HepG2 (cell line): ENCODE data around the gene STOM. TPM values are rescaled to one million over a fixed set of nuclear protein-coding genes. Genes with fewer than 3 reads are reported as not detected.

Experiments
- ATF7 ChIP-seq, 2 experiments: fragments of 450-650 bp in 1 of 2; sonication (generic) in 1 of 2; formaldehyde crosslinking in 1 of 2; IDR thresholded peaks; 2 replicates each; pipeline versions ENCODE4 v1.4.0 to v1.6.1; 2016 to 2020; ENCODE audit warnings: antibody characterized with exemption in 1 of 2, mild to moderate bottlenecking in 1 of 2, missing genetic modification reagents in 1 of 2
- CBFB ChIP-seq: sonication (generic); formaldehyde crosslinking; IDR thresholded peaks from 2 replicates; pipeline ENCODE4 v1.4.0; 2020; ENCODE audit warnings: missing genetic modification reagents
- CCAR2 ChIP-seq: fragments of 200-400 bp; formaldehyde crosslinking; optimal IDR thresholded peaks from 2 replicates; pipeline ENCODE3; 2018; ENCODE audit warnings: low read depth, mild to moderate bottlenecking, low read length, moderate library complexity
- FOSL2 ChIP-seq: sonication (generic); formaldehyde crosslinking; IDR thresholded peaks from 2 replicates; pipeline ENCODE4 v1.4.0; 2020; ENCODE audit warnings: missing genetic modification reagents
- GPN1 ChIP-seq: sonication (generic); formaldehyde crosslinking; IDR thresholded peaks from 2 replicates; pipeline ENCODE4 v1.5.1; 2020; ENCODE audit warnings: missing genetic modification reagents, borderline replicate concordance
- IKZF1 ChIP-seq: fragments of 450-650 bp; IDR thresholded peaks from 2 replicates; pipeline ENCODE4 v1.7.1; 2016
- IKZF4 ChIP-seq: sonication (generic); formaldehyde crosslinking; IDR thresholded peaks from 2 replicates; pipeline ENCODE4 v1.5.1; 2020; ENCODE audit warnings: borderline replicate concordance, mild to moderate bottlenecking, low read depth, missing genetic modification reagents; ENCODE audit errors: not compliant biosample characterization
- KAT2B ChIP-seq: fragments of 150-350 bp; IDR thresholded peaks from 2 replicates; pipeline ENCODE4 v1.6.1; 2014; ENCODE audit warnings: low read depth, low read length, borderline replicate concordance
- MEIS1 ChIP-seq: sonication (generic); formaldehyde crosslinking; IDR thresholded peaks from 2 replicates; pipeline ENCODE4 v1.9.0; 2021; ENCODE audit warnings: mild to moderate bottlenecking, missing genetic modification reagents, moderate library complexity, borderline replicate concordance
- MEIS2 ChIP-seq: sonication (generic); formaldehyde crosslinking; IDR thresholded peaks from 2 replicates; pipeline ENCODE4 v1.9.0; 2021; ENCODE audit warnings: mild to moderate bottlenecking, missing genetic modification reagents
- RAD51 ChIP-seq: fragments of 450-650 bp; IDR thresholded peaks from 2 replicates; pipeline ENCODE4 v1.6.1; 2016; ENCODE audit warnings: borderline replicate concordance
- RXRA ChIP-seq: sonication (generic); formaldehyde crosslinking; IDR thresholded peaks from 2 replicates; pipeline ENCODE4 v1.5.1; 2020; ENCODE audit warnings: missing genetic modification reagents
- SNAI1 ChIP-seq: sonication (generic); formaldehyde crosslinking; IDR thresholded peaks from 2 replicates; pipeline ENCODE4 v1.5.0; 2020; ENCODE audit warnings: mild to moderate bottlenecking, missing genetic modification reagents, borderline replicate concordance
- TMF1 ChIP-seq: sonication (generic); formaldehyde crosslinking; IDR thresholded peaks from 2 replicates; pipeline ENCODE4 v1.8.1; 2022; ENCODE audit warnings: low read depth, missing genetic modification reagents
- ZNF136 ChIP-seq: sonication (generic); formaldehyde crosslinking; IDR thresholded peaks from 2 replicates; pipeline ENCODE4 v1.8.1; 2022; ENCODE audit warnings: low read depth, mild to moderate bottlenecking, moderate library complexity, missing genetic modification reagents
- ZNF235 ChIP-seq: sonication (generic); formaldehyde crosslinking; IDR thresholded peaks from 2 replicates; pipeline ENCODE4 v1.8.1; 2023; ENCODE audit warnings: mild to moderate bottlenecking, missing genetic modification reagents, borderline replicate concordance
- ZNF33B ChIP-seq: sonication (generic); formaldehyde crosslinking; IDR thresholded peaks from 2 replicates; pipeline ENCODE4 v1.5.1; 2020; ENCODE audit warnings: mild to moderate bottlenecking, missing genetic modification reagents
- ZNF563 ChIP-seq: sonication (generic); formaldehyde crosslinking; IDR thresholded peaks from 2 replicates; pipeline ENCODE4 v1.8.0; 2022; ENCODE audit warnings: mild to moderate bottlenecking, moderate library complexity, missing genetic modification reagents
- ZNF607 ChIP-seq: sonication (generic); formaldehyde crosslinking; IDR thresholded peaks from 2 replicates; pipeline ENCODE4 v1.5.1; 2020; ENCODE audit warnings: missing genetic modification reagents, mild to moderate bottlenecking, borderline replicate concordance
- polyA plus RNA-seq, 8 experiments: library from polyadenylated mRNA; depleted of rRNA in 3 of 8; stranded (reverse) in 7 of 8; unstranded in 1 of 8; fragments of >200 nt; fragmentation: Illumina TruSeq in 4 of 8; extraction: Trizol in 4 of 8; gene quantifications; 2 replicates each; pipeline versions ENCODE4 v1.2.1 to v1.2.3, GENCODE V29; 2011 to 2016; ENCODE audit warnings: low read depth in 4 of 8, missing spikeins in 1 of 8, mixed read lengths in 1 of 8; ENCODE audit not compliant: insufficient read depth in 1 of 8
- total RNA-seq, 5 experiments: library from RNA; depleted of rRNA; stranded (reverse); fragments of >200 nt; fragmentation: Illumina TruSeq; extraction: Trizol; gene quantifications; 2 replicates each; pipeline ENCODE4 v1.2.3, GENCODE V29; 2016; ENCODE audit warnings: low read depth in 1 of 5
- TF ChIP-seq, protein P1 (sequence below): sonication (generic); formaldehyde crosslinking; IDR thresholded peaks from 2 replicates; pipeline ENCODE4 v1.8.1; 2023; ENCODE audit warnings: mild to moderate bottlenecking, missing genetic modification reagents, borderline replicate concordance
- TF ChIP-seq, protein P2 (sequence below): sonication (generic); formaldehyde crosslinking; IDR thresholded peaks from 2 replicates; pipeline ENCODE4 v1.5.0; 2020; ENCODE audit warnings: mild to moderate bottlenecking, missing genetic modification reagents
- TF ChIP-seq, protein P3 (sequence below): sonication (generic); formaldehyde crosslinking; IDR thresholded peaks from 2 replicates; pipeline ENCODE4 v1.4.0; 2020; ENCODE audit warnings: mild to moderate bottlenecking, missing genetic modification reagents
- TF ChIP-seq, protein P4 (sequence below): sonication (generic); formaldehyde crosslinking; IDR thresholded peaks from 2 replicates; pipeline ENCODE4 v1.8.0; 2022; ENCODE audit warnings: missing genetic modification reagents, mild to moderate bottlenecking, moderate library complexity, borderline replicate concordance

The STOM gene
- total and polyA plus RNA-seq, 2 of the 13 experiments (the other 11 are each of a cell fraction or from before 2014, with no cell fraction given), result 43.6 to 165 TPM

- 0 out of 2 replicates have a peak, but pooled peaks have one; percentile 5 for TF ChIP-seq MEIS1 (CRISPR knock-in tag)
- TF ChIP-seq ZNF33B (CRISPR knock-in tag), result no peak
- no peak for TF ChIP-seq IKZF1
- TF ChIP-seq FOSL2 (CRISPR knock-in tag), result 0 out of 2 replicates have a peak, but pooled peaks have one; percentile 16
- no peak for TF ChIP-seq IKZF4 (CRISPR knock-in tag)
- no peak for TF ChIP-seq CBFB
- no peak for TF ChIP-seq MEIS2 (CRISPR knock-in tag)
- TF ChIP-seq SNAI1 (CRISPR knock-in tag), result no peak
- no peak for TF ChIP-seq ZNF563 (CRISPR knock-in tag)
- no peak for TF ChIP-seq RAD51
- TF ChIP-seq ZNF136, result no peak
- TF ChIP-seq ZNF235 (CRISPR knock-in tag), result no peak
- TF ChIP-seq, protein P1, sequence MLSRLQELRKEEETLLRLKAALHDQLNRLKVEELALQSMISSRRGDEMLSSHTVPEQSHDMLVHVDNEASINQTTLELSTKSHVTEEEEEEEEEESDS (CRISPR knock-in tag), result no peak
- TF ChIP-seq, protein P2, sequence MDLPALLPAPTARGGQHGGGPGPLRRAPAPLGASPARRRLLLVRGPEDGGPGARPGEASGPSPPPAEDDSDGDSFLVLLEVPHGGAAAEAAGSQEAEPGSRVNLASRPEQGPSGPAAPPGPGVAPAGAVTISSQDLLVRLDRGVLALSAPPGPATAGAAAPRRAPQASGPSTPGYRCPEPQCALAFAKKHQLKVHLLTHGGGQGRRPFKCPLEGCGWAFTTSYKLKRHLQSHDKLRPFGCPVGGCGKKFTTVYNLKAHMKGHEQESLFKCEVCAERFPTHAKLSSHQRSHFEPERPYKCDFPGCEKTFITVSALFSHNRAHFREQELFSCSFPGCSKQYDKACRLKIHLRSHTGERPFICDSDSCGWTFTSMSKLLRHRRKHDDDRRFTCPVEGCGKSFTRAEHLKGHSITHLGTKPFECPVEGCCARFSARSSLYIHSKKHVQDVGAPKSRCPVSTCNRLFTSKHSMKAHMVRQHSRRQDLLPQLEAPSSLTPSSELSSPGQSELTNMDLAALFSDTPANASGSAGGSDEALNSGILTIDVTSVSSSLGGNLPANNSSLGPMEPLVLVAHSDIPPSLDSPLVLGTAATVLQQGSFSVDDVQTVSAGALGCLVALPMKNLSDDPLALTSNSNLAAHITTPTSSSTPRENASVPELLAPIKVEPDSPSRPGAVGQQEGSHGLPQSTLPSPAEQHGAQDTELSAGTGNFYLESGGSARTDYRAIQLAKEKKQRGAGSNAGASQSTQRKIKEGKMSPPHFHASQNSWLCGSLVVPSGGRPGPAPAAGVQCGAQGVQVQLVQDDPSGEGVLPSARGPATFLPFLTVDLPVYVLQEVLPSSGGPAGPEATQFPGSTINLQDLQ, result no peak
- no peak for TF ChIP-seq GPN1 (CRISPR knock-in tag)
- no peak for TF ChIP-seq TMF1 (CRISPR knock-in tag)
- TF ChIP-seq, protein P3, sequence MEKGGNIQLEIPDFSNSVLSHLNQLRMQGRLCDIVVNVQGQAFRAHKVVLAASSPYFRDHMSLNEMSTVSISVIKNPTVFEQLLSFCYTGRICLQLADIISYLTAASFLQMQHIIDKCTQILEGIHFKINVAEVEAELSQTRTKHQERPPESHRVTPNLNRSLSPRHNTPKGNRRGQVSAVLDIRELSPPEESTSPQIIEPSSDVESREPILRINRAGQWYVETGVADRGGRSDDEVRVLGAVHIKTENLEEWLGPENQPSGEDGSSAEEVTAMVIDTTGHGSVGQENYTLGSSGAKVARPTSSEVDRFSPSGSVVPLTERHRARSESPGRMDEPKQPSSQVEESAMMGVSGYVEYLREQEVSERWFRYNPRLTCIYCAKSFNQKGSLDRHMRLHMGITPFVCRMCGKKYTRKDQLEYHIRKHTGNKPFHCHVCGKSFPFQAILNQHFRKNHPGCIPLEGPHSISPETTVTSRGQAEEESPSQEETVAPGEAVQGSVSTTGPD (CRISPR knock-in tag), result 0 out of 2 replicates have a peak, but pooled peaks have one; percentile 33
- TF ChIP-seq, protein P4, sequence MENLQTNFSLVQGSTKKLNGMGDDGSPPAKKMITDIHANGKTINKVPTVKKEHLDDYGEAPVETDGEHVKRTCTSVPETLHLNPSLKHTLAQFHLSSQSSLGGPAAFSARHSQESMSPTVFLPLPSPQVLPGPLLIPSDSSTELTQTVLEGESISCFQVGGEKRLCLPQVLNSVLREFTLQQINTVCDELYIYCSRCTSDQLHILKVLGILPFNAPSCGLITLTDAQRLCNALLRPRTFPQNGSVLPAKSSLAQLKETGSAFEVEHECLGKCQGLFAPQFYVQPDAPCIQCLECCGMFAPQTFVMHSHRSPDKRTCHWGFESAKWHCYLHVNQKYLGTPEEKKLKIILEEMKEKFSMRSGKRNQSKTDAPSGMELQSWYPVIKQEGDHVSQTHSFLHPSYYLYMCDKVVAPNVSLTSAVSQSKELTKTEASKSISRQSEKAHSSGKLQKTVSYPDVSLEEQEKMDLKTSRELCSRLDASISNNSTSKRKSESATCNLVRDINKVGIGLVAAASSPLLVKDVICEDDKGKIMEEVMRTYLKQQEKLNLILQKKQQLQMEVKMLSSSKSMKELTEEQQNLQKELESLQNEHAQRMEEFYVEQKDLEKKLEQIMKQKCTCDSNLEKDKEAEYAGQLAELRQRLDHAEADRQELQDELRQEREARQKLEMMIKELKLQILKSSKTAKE (CRISPR knock-in tag), result peak; percentile 71; the same call in 1 of the 2 replicates
- no peak for TF ChIP-seq ATF7 (IDR thresholded peaks at IDR 0.05)
- TF ChIP-seq ATF7 (CRISPR knock-in tag; IDR thresholded peaks at IDR 0.05), result no peak
- peak; percentile 48 for TF ChIP-seq RXRA
- TF ChIP-seq KAT2B, result no peak
- TF ChIP-seq ZNF607, result peak; percentile 58; the same call in 1 of the 2 replicates
- TF ChIP-seq CCAR2, result no peak
These were observed 80.9 kb downstream of the STOM start (continued) for GRCh38 chr9:121289026-121289771.
